Ishikawa (cell line): Measurements from ENCODE around the gene CARS1.
A peak's percentile ranks its signal among the peaks of the same experiment; 100 is the strongest.

Source experiments
- FOXM1 ChIP-seq: IDR thresholded peaks from 2 replicates; pipeline ENCODE4 v1.6.1; 2012; ENCODE audit warnings: low read depth, borderline replicate concordance
- RAD21 ChIP-seq: IDR thresholded peaks from 2 replicates; pipeline ENCODE4 v1.6.1; 2012; ENCODE audit warnings: low read depth
- TEAD4 ChIP-seq: IDR thresholded peaks from 2 replicates; pipeline ENCODE4 v1.6.1; 2012
- TF ChIP-seq, protein P1 (sequence below): IDR thresholded peaks from 2 replicates; pipeline ENCODE4 v1.6.1; 2012
- TF ChIP-seq, protein P2 (sequence below): IDR thresholded peaks from 2 replicates; pipeline ENCODE4 v1.6.1; 2012

DNA sequence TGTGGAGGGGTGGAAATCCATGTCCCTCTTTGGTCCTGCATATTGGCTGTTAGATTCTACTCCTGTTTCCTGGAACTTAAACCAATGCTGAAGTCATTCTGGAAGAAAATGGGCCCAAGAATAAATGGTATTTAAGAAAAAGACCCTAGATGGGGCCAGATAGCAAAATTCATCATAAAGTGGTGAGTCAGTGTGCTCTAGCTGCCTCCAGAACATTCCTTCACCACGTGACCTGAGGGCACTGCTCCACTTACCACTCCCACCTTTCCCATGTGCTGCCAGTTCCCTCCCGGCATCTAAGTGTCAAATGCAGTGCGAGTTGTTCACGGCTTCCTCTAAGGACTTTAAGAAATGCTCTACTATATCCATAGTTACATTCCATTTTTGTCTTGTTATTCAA is 34.2 kb downstream of the CARS1 start:
- TF ChIP-seq RAD21 (no peak), TEAD4 (no peak), FOXM1 (no peak)
- TF ChIP-seq, protein P1, sequence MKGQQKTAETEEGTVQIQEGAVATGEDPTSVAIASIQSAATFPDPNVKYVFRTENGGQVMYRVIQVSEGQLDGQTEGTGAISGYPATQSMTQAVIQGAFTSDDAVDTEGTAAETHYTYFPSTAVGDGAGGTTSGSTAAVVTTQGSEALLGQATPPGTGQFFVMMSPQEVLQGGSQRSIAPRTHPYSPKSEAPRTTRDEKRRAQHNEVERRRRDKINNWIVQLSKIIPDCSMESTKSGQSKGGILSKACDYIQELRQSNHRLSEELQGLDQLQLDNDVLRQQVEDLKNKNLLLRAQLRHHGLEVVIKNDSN = peak; percentile 62
- TF ChIP-seq, protein P2, sequence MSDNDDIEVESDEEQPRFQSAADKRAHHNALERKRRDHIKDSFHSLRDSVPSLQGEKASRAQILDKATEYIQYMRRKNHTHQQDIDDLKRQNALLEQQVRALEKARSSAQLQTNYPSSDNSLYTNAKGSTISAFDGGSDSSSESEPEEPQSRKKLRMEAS = peak; percentile 51; the same call in 1 of the 2 replicates
